GM21717 (cell line): ENCODE measurements around the gene DHH.

Source experiments
- ATAC-seq: cut with Tn5 transposase; IDR thresholded peaks from one replicate; pipeline ENCODE4 v1.9.1; 2021; ENCODE audit warnings: mild to moderate bottlenecking, moderate library complexity; ENCODE audit not compliant: unreplicated experiment

Gene DHH

DNA sequence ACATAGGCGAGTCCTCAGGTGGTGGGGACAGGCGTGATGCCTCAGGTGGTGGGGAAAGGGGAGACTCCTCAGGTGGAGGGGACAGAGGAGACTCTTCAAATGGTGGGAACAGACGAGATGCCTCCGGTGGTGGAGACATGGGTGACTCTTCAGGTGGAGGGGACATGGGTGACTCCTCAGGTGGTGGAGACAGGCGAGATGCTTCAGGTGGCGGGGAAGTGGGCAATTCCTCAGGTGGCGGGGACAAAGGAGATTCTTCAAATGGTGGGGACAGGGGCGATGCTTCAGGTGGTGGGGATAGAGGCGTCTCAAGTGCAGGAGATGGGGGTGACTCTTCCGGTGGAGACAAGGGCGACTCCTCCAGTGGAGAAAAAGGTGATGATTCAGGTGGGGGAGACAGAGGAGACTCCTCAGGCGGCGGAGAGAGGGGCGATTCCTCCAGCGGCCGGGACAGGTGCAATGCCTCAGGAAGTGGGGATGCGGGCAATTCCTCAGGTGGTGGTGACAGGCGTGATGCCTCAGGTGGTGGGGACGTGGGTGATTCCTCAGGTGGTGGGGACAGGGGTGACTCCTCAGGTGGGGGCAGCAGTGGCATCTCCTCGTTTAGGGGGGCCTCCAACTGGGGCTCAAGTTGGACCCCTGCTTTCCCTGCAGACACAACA, 42.7 kb downstream of the DHH start:
- ATAC-seq: no peak

DNA sequence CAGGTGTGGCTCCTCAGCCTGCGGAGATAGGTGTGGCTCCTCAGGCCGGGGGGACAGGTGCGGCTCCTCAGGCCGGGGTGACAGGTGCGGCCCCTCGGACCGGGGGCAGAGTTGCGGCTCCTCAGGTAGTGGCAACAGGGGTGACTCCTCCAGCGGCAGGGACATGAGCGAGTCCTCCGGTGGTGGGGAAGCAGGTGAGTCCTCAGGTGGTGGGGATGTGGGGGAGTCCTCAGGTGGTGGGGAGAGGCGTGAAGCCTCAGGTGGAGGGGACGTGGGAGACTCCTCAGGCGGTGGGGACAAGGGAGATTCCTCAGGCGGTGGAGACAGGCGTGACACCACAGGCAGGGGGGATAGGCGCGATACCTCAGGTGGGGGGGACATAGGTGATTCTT, 43.2 kb downstream of the DHH start:
- ATAC-seq: no peak

DNA sequence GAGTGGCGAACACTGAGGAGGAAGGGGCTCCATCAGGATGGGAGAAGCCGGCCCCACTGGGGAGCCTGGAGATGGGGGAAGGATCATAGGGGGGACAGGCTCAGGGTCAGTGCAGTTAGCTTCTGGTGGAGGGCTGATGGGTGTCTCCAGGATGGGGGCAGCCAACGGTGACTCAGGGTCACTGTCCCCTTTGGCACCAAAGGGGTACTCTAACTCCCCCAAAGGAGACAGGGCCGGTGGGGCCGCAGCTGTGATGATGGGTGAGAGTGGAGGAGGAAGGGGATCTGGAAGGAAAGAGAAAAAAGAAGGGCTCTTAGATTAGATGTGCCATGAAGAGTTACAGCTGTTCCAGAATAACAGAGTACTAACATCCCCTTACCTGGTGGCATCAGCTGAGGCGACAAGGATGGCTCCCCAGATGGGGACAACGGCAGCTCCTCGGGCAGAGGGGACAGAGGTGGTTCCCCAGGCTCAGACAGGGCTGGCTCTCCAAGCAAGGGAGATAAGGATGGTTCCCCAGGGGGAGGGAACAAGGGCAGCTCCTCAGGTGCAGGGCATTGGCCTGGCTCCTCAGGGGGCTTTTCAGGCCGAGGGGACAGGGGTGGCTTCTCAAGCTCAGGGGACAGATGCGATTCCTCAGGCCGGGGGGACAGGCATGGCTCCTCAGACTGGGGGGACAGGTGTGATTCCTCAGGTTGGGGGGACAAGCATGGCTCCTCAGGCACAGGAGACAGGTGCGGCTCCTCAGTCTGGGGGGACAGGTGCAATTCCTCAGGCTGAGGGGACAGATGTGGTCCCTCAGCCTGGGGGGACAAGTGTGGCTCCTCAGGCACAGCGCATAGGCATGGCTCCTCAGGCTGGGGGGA, 43.9 kb downstream of the DHH start:
- ATAC-seq: no peak

DNA sequence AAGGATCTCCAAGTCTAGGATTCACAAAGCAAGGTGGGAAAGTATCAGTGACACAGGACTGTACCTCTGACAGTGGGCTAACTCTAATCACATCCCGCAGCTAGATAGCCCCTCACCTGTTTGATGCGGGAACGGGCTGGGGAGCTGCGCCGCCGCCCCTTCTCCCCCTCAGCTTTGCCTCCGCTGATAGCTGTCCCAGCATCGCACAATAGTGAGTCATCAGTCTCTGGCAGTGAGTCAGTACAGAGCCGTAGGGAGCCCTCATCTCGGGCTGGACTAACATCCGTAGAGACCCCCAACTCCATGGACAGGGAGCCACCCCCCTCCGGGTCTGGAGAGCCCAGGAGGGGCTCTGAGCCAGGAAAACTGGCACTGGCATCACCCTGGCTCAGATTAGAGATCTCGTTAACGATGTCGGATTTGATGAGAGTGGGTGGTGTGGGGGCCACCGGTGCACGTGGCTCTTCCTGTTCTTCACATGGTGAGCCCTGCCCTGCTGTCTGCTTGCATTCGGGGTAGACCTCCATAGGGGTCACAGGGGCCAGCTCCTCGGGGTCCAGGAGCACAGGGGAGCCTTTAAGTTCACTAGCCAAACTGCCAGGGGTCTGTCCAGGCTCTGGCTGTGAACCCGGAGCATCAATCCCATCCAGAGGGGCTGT, 44.9 kb downstream of the DHH start:
- ATAC-seq: no peak

DNA sequence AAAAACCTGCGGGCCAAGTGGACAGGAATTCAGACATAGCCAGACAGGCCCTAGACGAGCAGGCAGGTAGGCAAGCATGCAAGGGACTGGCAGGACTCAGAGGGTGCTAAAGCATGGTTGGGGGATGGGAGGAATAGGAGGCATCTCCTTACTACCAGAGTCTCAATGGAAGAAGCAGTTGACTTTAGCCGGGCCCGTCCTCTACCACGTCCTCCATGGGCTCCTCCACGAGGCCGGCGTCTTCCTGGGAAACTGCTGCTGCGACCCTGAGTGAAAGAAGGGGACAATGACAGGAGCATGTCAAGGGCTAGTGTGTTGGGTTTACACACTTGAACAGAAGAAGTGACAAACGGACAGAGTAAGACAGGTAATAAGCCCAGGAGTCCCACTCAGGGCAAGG, 45.6 kb downstream of the DHH start:
- no peak for ATAC-seq

DNA sequence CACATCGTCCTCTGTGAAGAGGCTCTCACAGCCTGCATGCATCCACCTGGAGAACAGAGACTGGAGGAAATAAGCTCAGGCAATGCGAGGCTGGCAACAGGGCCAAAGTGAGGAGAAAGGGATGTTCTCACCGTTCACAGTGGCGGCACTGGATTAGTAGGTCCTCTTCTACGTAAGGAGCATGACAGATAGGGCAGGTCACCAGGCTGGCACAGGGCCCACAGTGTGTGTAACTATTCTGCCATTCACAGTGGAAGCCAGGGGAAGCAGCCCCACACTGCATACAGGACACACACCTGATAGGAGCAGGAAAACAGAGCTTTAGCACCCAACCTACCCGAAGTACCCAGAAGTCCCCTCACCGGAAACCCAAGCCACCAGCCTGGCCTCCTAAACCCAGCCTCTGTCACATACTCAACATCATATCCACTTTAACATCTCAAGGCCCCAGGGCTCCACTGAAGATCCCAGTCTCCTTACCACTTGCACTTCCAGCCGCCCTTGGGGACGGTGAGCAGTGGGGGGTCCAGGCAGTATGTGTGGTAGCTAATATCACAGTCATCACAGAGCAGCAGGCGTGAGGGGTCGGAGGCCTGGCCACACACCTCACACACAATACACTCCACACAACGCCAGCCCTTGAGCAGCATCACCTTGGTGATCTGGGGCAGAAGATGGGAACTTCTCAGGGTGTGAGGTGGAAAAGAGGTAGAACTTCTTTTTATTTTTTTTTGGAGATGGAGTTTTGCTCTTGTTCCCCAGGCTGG, 48.3 kb downstream of the DHH start:
- no peak for ATAC-seq

DNA sequence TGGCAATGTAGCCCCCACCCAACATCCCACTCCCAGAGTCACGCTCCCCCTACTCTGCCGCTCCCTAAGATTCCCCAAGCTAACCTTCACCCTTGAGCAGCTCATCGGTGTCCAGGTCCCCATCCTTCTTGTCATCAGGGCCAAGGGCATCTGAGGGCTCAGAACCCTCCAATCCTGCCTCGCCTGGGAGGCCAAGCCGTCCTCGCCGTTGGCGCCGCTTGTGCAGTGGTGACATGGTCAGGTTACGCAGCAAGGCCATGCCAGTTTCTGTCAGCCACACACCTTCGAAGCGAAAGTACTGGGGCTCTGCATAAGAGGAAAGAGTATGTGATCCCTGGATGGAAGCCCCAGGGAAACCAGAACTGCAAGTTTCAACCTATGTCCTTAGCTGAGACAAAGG, 49.9 kb downstream of the DHH start:
- ATAC-seq: no peak

DNA sequence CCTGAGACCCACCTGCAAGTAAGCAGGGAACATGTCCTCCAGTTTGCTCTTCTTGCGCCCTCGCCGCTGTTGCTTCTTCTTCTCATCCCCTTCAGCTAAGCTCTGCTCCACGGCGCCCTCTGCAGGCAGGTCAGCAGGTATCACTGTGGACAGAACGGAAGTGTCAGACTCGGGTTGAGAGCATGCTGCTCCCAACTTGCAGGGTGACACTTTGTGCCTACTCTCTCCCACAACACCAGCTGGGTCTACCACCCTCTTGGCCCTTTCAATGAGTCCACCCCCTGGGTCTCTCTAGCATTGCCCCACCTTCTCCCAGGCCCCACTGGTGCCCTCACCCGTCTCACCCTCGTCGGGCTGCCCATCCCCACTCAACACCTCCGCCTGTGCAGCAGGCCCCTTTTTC, 50.7 kb downstream of the DHH start:
- ATAC-seq: no peak

DNA sequence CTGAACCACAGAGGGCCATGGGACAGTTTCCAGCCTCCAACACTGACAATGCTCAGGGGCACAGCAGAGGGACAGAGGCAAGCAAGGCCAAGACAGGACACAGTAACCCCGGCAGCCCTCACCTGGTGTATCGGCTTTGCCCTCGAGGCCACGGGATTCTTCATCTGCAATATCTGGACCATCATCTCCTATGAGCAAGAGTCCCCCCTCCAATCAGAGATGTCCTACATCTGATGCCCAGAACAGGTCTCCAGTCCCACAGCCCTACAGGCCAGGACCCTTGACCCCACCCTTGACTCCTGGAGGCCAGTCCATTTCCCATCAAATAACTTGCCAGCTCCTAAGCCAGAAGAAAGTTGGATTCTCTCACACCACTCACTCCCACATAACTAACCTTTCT, 51.4 kb downstream of the DHH start:
- ATAC-seq: no peak

DNA sequence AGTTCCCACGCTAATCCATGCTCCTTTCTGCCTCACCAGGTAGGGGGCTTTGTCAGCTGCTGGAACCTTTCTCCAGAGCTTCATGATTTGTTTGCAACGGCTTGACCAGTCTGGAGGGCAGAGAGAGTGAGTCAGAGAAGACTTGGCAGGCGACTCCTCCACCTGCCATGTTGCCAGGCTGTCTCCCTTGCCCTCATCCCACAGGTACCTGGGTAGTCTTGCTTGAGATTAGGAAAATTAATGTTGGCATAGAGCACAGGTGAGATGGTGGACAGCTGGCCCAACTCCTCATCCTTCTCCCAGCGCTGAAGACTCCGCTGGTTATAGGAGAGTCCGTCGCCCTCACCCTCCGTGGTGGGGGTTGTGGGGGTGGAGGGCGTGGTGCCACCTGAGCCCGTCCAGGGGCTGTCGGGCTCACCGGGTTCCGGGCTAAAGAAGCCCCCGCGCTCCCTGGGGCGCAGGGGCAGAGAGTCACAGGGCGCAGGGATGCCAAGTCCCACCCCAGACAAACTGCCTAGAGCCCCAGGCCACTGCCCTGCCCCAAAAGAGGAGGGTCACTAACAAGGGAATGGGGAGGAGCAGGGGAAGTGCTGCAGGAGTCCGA, 52.6 kb downstream of the DHH start:
- no peak for ATAC-seq

DNA sequence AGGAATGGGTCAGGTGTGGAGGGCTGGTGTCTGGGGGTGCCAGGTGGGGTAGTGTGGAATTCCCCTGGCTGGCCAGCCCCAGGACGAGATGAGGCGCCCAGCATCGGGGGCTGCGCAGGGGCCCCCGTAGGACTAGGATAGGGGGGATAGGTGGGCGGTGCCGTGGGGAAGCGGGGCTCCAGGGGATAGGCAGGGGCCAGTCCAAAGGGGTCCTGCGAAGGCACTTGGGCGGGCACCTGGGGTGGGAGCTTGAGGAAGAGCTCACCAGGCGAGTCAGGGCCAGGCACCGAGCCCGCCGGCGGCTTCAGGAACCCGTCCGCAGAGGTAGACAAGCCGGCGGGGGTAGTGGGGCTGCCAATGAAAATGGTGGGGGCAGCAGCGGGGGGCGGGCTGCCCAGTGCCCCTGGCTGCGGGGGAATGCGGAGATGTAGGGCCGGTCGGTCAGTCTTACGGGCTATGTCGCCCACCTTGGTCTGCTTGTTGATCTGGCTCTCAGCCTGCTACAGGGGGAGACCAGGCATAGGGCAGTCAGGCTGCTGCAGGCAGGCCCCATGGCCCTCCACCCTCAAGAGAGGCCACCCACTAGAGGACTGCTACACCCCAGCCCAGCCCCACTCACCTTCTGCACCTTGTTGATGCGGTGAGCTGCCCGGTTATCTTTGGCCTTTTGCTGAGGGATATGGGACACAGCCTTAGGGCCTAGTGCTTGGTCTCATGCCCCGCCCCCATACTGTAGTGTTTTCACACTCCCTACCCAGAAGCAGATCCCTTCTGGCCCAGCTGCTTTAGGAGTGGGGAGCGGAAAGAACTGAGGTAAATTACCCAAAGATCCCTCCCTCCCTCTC, 53.3 kb downstream of the DHH start:
- ATAC-seq: no peak

DNA sequence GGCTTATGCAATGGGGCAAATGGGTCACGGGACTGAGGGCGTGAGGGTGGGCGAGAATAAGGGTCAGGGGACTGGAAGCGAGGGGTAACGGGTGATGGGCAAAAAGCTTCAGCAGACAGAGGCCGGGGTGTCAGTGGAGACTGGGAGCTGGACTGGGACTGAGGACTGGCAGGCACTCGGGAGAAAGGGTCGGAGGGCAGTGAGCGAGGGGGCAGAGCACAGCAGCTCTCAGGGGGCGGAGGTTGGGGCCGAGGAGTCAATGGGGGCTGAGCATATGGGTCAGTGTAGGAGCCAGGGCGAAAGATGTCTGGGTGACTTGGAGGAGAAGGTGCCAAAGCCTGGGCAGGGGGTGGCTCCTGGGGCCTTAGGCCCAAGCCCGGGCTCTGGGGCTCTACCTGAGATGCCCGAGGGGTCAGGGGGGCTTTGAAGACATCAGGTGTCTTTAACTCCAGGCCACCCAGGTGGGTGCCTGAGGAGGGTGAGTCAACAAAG, 54.2 kb downstream of the DHH start:
- ATAC-seq: no peak

DNA sequence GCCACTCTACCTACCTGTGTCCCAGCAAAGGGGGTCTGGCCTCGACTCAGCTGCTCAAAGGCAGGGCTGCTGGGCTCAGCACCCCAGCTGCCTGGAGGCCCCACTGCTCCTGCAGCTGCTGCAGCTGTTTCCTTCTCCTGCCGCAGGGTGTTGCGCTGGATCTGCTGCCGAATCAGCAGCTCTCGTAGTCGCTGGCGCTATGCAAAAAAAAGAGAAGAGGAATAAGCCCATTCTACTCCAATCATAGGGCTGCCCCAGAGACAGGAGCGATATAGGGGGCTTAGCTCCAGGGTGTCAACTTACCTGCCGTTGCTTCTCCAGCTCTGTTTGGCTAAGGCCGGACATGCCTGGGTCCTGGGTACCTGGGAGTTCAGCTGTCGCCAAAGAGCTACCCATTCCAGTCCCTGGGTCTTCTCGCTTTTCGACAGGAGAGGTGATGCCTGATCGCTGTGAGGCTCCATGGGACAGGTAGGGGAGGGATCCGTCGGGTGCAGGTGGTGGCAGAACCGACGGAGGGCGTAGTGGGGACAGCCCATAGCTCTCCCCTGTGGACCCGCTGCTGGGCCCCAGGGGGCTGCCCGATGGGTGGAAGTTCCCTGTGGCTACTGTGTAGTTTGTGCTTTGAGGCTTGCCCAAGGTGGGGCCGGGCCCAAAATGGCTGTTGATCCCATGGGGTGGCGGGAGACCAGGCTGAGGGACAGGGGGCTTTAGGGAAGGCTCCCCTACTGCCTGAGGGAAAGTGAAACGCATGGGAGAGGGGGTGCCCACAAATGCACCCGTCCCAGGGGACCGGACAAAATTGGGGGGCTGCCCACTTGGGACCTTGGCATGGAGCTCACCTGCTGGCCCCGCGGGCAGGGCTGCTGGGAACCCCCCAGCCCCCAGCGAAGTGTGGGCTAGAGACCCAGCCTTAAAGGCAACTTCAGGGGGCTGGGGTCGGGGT, 54.9 kb downstream of the DHH start:
- no peak for ATAC-seq

DNA sequence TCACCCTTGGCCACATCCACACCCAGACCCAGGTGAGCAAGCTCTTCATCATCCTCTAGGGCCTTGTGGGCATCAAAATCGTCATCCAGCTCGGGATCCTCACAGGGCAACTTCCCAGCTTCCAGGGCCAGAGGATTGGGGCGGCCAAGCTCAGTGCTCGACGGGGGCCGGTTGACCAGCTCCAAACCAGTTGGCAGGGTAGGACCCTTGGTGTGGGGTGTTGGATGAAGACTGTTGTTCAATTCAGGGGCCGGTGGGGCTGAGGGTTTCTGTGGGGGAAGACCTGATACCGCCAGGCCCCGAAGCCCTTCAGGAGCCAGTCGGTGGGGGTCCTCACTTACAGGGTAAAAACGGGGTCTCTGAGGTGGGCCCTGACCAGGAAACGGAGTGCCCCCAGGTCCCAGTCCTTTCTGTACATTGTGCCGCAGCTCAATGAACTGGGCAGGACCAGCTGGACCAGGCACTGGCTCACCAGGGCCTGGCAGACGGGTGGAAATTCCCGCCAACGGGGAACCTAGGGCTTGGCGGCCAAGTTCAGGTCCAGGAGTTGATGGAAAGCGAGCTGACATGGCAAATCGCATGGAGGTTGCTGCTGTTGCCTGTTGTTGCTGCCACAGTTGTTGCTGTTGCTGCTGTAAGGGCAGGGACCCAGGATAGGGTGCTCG, 56.2 kb downstream of the DHH start:
- ATAC-seq: no peak

DNA sequence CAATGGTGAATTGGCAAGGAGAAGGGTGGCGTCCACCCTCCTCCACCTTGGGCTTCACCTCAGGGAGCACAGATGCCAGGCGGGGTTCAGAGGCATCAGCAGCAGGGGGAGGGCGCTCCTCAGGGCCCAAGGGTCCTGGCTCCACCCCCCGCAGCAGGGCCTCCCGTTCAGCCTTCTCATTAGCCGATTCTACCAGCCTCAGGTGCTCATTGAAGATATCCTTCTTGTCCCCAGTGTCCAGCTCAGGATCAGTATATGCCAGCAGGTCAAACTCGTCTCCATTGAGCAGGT, 56.7 kb downstream of the DHH start:
- no peak for ATAC-seq

DNA sequence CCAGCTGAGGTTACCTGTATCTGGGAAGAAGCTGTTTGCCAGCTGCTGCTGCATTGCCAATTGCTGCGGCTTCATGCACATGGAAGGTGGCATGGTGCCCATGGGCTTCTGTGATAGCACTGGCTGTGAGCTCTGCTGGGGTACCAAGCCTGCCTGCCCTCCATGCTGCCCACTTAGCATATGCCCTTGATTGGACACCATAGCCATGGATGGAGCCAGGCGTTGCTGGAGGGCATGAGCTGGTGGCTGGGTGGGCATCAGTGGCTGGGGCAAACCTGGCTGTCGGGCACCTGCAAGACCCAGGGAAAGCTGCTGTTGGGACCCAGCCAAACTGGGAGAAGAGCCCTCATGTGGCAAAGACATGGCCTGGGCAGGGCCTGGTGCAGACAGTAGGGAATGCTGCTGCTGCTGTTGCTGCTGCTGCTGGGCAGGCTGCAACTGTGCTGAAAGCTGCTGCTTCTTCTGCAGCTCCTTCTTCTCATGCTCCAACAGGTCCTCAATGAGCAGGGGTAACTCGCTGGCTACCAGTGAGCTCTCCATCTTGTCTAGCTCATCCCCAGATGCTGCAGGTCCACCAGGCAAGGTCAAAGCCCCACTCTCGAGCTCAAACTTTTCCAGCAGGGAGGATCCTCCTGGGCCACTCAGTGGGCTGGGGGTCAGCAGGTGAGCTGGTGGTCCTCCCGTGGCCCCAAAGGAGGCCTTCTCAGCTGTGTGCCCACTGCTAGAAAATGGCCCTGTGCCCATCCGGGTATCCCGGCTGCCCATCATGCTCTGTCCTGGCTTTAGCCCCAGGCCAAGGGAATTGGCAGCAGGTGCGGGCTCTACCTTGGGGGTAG, 57.3 kb downstream of the DHH start:
- no peak for ATAC-seq
